Measurements from ENCODE around the gene MCM9. TPM values are rescaled to one million over a fixed set of nuclear protein-coding genes. Genes with fewer than 3 reads are reported as not detected.
"Not testable (repeated sequence)": the region's sequence is repeated elsewhere in the genome, so short reads cannot be mapped to it uniquely, and the experiment has no call there.

Gene MCM9
- total RNA-seq, 1 donor from 2014 or later, result 28.8 TPM

DNA sequence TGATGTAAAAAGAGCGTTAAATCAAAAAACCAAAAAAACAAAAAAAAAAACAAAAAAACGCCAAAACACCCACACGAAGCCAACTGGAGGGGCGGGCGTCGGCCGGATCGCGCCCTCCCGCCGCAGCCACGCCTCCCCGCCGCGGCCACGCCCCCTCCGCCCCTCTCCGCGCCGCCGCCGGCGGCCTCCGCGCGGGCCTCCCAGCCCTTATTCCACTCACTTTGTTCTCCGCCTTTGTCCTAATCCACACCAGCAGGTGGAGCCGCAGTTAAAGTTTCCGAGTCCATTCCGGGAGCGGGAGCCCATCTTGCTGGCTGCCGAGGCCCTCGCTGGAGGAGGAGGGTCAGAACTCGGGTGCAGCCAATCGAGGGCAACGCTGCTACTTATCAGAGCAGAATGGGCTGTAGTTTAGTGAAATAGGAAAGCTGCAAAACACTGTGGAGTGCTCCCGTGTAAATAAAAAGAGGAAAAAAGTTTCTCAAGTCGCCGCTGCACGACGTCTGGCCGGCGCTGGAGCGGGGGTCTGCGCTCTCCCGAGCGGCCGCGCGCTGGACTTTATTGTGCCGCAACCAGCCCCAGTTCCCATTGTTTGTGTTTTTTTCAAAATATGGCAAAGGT, 41.0 kb downstream of the MCM9 start, which contains the start of gene ASF1A:
TSS of gene ASF1A (plus strand) at position 346 of the 618 bp plus-strand sequence. CDS start at position 608, 262 bp downstream.
- peak; percentile 94 for DNase-seq (ENCODE audit: low read depth)

DNA sequence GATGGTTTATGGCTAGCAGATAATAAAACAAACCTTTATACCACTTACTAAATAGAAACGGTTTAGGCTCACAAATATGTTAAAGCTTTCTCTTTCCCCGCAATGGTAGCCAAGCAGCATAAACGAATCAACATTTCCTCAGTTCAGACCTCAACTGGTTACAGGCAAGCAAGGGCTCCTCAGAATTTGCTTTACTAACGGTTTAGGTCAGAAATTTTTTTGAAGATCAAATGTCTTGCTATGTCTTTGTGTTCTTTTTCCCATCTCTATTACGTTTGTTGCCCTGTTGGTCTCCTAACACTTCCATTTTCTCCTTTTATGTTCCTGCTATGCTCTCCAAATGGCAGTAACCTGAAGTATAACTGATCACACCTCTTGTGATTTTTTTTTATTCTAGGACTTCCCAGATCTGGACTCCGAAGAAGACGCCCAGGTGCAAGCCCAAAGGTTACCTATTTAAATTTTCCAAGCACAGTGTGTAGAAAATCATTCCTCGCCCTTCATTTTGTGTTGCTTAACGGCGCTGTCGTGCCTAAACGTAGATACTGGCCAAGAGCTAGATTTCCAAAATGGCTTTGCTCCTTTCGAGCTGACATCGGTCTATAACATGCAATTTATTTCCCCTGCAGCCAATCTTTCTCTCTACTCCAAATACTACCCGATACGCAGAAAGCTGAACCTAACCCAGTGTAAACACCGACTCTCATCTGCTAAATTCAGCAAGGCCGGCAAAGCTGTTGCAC, 41.7 kb downstream of the MCM9 start:
- DNase-seq (ENCODE audit: low read depth), result peak; percentile 68

DNA sequence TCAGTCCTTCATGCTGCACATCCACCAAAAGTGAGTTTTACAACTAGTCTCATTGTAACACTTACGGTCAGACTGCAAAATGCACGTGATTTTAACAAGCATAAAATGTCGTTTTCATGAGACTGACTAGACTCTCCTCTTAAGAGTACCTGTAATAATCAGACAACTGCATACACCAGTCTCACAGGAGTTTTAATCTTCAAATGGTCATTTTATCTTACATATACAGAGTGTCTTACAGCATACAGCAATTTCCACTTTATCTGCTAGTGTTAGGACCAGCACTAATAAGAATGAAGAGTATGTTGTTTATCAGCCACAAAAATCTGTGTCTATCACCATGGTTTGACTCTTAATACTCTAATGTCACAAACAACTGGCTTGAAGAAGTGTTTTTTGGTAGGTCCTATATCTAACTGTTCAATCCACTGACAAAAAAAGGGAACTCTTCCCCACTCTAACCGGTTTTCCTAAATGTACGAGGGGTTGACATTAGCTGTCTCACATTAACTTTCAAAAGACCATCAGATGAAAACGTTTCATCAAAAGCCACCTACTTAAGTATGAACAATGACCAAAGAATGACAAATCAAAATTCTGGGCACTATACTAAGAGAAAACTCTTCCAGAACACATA, 42.5 kb downstream of the MCM9 start:
- peak; percentile 36 for DNase-seq (ENCODE audit: low read depth)

DNA sequence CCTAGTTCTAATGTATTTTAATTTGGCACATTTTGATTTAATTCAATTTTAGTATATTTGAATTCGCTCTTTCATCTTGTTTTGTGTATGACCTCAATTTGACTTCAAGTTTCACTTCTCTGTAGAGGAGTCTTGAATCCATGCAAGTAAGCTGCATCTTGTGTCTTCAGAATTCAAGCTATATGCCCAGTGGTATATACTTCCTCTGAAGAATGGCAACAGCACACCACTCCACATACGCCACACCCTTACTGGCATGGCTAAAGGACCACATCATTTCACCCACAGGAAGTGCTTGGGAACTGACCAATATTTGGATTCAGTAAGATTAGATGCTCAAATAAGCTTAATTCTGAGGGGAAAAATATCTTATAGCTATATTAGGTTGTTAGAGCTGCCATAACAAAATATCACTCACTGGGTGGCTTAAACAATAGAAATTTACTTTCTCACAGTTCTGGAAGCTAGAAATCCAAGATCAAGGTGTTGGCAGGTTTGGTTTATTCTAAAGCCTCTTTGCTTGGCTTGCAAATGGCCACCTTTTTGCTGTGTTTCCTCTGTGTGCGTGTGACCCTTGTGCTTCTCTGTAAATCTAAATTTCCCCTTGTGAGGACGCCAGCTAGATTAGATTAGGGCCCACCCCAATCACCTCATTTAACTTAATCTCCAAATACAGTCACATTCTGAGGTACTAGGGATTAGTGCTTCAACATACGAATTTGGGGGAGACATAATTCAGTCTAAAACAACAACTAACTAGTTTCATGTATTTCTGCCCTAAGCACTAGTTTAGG, 43.8 kb downstream of the MCM9 start:
- no peak for DNase-seq (ENCODE audit: low read depth)

DNA sequence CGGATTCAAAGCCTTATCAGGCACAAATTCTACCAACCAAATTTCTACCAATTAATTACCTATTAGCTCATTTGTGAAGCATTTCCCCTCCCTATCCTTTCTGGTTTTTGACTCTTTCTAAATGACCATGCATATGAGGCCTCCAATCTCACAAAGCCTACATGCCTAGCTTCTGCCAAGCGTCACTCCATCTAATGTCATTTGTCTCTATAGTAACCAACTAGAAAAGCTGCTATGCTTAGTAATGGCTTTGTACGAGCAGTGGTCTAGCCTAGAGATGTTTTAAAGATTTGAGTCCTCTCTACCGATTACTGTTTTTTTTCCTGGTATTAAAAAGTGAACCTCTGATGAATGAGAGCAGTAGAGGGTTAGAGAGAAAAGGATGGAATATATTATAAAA, 45.8 kb downstream of the MCM9 start:
- DNase-seq (ENCODE audit: low read depth), result no peak

DNA sequence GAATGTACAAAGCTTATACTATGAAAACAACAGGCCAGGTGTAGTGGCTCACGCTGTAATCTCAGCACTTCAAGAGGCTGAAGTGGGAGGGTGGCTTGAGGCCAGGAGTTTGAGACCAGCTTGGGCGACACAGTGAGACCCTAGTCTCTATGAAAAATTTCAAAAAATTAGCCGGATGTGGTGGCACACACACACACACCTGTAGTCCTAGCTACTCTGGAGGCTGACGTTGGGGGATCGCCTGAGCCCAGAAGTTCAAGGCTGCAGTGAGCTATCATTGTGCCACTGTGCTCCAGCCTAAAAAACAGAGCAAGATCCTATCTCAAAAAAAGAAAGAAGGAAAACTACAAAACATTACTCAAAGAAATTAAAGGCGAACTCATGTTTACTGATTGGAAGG, 48.3 kb downstream of the MCM9 start:
- no peak for DNase-seq (ENCODE audit: low read depth)

DNA sequence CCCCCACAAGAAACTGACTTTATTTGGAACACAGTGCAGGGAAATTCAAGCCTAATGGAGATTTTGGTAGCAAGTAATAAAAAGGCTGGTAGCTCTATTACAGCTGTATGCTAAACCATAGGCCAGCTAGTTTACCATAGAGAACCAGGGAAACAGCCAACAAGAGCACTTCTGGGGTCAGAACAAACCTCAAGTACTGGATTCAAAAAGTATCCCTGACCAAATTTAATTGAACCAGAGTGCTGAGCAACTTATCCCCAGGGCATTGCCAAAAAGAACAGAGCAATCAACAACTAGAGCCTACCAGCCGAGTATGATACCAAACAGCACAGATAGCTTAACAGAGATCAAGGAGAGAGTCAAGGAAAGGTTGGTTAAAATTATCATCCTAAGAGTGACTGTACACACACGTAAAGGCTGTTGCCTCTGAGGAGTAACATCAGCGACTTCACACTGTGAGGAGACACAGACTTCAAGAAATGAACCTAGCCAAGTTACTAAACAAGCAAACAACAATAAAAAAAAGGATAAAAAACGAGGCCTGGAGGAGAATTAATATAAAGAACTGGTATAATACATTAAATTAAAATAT, 52.5 kb downstream of the MCM9 start:
- no peak for DNase-seq (ENCODE audit: low read depth)

DNA sequence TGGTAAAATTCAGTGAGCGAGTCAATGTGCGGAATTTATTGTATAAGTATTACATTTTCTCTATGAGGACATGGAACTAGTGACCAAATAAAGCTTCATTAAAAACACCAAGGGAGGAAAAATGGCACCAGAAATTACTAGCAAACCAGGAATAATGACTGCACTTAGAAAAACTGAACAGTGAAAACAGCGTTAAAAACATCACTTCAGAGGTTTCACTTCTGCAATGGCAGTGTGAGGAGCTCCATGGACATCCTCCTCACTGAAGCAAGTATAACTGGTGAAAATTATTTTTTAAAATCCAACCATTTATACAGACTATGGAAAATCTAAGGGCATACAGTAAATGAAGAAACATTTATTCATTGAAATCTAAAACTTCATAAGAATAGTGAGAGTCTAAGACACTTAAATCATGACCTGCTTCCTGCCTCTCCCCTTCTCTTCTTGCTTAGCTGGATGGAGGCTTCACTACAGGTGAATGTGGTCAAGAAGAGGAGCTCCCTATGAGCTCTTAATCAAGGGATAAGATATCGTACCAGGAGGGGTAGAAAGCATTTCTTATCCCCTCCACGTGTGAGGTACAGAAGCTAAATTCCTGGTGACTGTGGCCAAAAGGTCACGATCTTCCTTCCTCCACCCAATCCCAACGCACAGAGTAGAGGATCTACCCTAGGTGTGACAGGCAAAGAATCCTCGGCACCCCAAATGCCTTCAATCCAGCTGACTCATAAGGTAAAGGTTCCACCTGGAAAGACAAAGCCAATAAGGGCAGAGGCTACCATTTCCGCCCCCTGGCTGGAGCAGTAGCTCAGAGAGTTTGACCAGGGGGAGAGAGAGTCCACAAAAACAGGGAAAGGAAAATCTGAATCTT, 53.3 kb downstream of the MCM9 start:
- peak; percentile 5 for DNase-seq (ENCODE audit: low read depth)

DNA sequence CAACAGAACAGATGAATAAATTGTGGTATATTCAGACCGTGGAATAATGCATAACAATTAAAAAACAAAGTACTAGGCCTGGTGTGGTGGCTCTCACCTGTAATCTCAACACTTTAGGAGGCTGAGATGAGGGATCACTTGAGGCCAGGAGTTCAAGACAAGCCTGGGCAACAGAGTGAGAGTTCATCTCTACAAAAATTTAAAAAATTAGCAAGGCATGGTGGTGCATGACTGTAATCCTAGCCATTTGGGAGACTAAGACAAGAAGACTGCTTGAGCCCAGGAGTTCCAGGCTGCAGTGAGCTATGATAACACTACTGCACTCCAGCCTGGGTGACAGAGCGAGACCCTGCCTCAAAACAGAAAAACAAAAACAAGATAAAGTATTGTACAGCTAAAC, 57.2 kb downstream of the MCM9 start:
- no peak for DNase-seq (ENCODE audit: low read depth)

DNA sequence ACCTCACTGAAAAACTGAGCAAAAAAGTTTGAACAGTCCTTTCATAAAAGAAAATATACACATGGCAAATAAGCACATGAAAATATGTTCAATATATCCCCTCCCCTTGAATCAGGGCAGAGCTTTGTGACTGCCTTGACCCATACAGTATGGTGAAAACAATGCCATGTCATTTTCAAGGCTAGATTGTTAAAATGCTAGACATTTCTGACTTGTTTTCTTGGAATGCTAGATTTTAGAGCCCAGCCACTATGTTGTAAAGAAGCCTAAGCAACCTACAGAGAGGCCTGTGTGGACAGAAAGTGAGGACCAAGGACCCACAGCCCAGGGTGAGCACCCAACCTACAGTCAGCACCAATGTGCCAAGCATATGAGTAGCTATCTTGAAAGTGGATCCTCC, 58.1 kb downstream of the MCM9 start:
- DNase-seq (ENCODE audit: low read depth), result peak; percentile 5

DNA sequence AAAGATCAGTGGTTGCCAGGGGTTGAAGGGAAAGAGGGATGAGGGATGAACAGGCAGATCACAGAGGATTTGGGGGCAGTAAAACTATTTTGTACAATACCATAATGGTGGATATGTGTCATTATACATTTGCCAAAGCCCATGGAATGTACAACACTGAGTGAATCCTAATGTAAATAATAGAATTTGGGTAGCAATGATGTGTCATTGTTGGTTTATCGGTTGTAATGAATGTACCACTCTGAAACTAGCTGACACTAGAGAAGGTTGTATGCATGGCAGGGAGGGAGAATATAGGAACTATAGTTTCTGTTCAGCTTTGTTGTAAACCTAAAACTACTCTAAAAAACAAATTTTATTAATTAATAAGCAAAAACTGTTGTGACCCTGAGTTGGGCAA, 58.8 kb downstream of the MCM9 start:
- no peak for DNase-seq (ENCODE audit: low read depth)

DNA sequence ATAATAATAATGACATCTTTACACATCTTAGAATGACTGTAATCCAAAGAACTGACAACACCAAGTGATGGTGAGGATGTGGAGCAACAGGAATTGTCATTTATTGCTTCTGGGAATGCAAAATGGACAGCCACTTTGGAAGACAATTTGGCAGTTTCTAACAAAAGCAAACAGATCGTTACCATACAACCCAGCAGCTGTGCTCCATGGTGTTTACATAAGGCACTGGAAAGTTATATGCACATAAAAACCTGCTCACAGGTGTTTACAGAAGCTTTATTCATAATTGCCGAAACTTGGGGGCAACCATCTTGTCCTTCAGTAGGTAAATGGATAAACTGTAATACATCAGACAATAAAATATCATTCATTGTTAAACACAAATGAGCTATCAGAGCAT, 59.3 kb downstream of the MCM9 start:
- DNase-seq (ENCODE audit: low read depth), result no peak

DNA sequence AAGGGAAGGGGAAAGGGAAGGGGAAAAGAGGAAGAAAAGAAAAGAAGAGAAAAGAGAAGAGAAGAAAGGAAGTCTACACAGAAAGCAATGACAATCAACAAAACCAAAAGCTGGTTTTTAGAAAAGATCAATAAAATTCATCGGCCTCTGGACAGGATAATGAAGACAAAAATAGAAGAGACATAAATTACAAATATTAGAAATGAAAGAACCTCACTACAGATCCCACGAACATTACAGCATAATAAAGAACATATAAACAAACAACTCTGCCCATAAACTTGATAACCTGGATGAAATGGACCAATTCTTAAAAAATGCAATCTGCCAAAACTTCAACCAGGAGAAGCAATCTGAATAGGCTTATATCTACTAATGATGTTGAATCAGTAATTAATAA, 61.7 kb downstream of the MCM9 start:
- no peak for DNase-seq (ENCODE audit: low read depth)

DNA sequence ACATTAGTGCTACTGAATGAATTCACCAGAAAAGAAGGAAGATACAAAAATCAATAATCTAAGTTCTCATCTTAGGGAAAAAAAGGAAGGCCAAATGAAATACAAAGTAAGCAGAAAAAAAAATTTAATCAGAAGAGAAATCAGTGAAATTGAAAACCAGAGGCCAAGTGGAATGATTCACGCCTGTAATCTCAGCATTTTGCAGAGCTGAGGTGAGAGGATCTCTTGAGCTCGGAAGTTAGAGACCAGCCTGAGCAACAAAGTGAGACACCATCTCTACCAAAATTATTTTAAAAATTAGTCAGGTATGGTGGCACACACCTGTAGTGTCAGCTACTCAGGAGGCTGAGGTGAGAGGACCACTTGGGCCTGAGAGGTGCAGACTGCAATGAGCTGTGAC, 62.2 kb downstream of the MCM9 start:
- DNase-seq (ENCODE audit: low read depth), result no peak

DNA sequence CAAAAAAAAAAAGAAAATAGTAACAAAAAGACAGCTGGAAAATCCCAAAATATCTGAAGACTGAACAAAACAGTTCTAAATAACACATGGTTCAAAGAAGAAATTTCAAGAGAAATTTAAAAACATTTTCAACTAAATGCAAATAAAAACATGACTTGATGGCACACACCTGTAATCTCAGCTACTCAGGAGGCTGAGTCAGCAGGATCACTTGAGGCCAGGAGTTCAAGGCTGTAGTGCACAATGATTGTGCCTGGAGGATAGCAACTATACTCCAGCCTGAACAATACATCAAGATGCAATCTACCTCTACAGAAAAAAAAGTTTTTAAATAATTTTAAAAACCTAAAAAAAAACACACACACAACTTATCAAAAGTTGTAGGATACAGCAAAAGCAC, 62.6 kb downstream of the MCM9 start:
- no peak for DNase-seq (ENCODE audit: low read depth)

DNA sequence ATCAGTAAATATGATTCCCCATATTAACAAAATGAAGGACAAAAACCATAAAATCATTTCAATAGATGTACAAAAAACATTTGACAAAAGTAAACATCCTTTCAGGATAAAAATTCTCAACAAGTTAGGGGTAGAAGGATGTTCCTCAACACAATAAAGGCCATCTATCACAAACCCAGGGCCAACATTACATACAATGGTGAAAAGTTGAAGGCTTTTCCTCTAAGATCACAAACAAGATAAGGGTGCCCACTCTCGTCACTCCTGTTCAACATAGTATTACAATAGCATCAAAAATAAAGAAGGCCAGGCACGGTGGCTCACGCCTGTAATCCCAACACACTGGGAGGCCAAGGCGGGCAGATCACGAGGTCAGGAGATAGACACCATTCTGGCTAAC, 63.6 kb downstream of the MCM9 start:
- DNase-seq (ENCODE audit: low read depth), result no peak

DNA sequence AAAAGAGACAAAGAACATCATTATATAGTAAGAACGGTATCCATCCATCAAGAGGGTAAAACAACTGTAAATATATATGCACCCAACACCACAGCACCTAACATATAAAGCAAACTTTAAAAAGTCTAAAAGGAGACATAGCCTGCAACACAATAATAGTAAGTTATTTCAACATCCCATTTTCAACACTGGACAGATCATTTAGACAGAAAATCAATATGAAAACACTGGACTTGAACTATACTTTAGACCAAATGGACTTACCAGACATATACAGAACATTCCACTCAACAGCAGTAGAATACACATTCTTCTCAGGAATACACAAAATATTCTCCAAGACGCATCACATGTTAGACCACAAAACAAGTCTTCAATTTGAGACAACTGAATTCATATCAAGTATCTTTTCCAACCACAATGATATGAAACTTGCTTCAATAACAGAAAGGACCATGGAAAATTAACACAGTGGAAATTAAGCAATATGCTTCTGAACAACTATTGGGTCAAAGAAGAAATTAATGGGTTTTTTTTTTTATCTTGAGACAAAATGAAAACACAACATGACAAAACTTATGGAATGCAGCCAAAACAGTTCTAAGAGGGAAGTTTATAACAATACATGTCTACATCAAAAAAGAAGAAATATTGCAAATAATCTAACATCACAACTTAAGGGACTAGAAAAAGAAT, 64.9 kb downstream of the MCM9 start:
- DNase-seq (ENCODE audit: low read depth), result peak; percentile 8

DNA sequence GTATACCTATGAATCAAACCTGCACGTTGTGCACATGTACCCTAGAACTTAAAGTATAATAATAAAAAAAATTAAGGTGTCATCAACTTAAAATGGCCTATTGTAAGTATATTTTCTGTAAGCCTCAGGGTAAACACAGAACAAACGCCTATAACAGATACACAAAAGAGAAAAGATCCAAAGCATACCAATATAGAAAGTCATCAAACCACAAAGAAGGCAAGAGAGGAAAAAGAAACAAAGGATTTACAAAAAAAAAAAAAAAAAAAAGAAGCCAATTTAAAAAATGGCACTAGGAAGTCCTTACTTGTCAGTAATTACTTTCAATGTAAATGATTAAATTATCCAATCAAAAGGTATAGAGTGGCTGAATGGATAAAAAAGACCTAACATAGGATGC, 65.6 kb downstream of the MCM9 start:
- peak; percentile 64 for DNase-seq (ENCODE audit: low read depth)

DNA sequence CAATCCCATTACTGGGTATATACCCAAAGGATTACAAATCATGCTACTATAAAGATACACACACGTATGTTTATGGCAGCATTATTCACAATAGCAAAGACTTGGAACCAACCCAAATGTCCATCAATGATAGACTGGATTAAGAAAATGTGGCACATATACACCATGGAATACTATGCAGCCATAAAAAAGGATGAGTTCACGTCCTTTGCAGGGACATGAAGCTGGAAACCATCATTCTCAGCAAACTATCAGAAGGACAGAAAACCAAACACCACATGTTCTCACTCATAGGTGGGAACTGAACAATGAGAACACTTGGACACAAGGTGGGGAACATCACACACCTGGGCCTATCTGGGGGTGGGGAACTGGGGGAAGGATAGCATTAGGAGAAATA, 66.1 kb downstream of the MCM9 start:
- not testable (repeated sequence) for DNase-seq (ENCODE audit: low read depth)

DNA sequence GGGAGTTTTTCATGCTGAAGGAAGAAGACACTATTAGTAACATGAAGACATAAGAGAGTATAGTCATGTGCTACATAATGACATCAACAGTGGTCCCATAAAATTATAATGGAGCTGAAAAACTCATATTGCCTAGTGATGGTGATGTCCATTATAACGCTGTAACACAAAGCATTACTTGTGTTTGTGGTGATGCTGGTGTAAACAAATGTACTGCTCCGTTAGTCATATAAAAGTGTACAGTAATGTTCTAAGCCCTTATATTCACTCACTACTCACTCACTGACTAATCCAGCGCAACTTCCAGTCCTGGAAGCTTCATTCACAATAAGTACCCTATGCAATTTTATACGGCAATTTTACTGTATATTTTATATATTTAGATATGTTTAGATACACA, 67.8 kb downstream of the MCM9 start:
- no peak for DNase-seq (ENCODE audit: low read depth)

DNA sequence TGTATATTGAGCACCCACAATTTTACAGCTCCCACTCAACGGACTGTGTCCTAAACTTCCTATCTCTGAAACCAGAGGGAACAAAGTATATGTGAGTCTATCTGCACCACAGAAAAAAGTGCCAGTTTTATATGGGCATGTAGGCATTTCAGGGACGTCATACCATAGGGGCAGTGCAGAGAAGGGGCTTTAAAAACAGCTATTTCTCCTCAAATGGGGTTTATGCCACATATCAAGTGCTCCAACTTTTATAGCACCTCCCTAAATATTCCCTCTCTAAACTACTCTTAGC, 69.9 kb downstream of the MCM9 start:
- no peak for DNase-seq (ENCODE audit: low read depth)
